GM12801 (cell line): ENCODE data around the gene CXCL13.

ENCODE experiments used
- CTCF ChIP-seq: IDR thresholded peaks from one replicate; pipeline ENCODE4 v1.5.1; 2011; ENCODE audit warnings: control low read depth; ENCODE audit not compliant: insufficient read length; ENCODE audit errors: extremely low read depth

Gene CXCL13

GRCh38 chr4:77579406-77580076, 26.1 kb upstream of the CXCL13 start:
- TF ChIP-seq CTCF = no peak

- TF ChIP-seq CTCF = no peak
These were observed 23.9 kb upstream of the CXCL13 start for GRCh38 chr4:77581724-77582123.

- TF ChIP-seq CTCF = no peak
These were observed 23.5 kb upstream of the CXCL13 start for GRCh38 chr4:77582156-77582555.

- no peak for TF ChIP-seq CTCF
These were observed 22.9 kb upstream of the CXCL13 start for GRCh38 chr4:77582711-77583110.

- TF ChIP-seq CTCF = no peak
These were observed 18.7 kb upstream of the CXCL13 start for GRCh38 chr4:77586951-77587383.

- no peak for TF ChIP-seq CTCF
These were observed 15.1 kb upstream of the CXCL13 start for GRCh38 chr4:77590482-77590881.

GRCh38 chr4:77591532-77591931, 14.1 kb upstream of the CXCL13 start:
- TF ChIP-seq CTCF = no peak
